Coronary artery (tissue), 2 donors: Measurements from ENCODE around the gene ZNF609.
"Not testable (repeated sequence)": the region's sequence is repeated elsewhere in the genome, so short reads cannot be mapped to it uniquely, and the experiment has no call there.

Experiments
- DNase-seq: peaks from one replicate; pipeline ENCODE4 v3.0.0-alpha.2; 2017; ENCODE audit warnings: low spot score
- H3K27ac ChIP-seq, 2 donors: fragments of 200-600 bp; sonication (generic); one replicate each; pipeline ENCODE4 v1.5.1; 2016 to 2019
- H3K4me3 ChIP-seq: fragments of 200-600 bp; sonication (generic); 2 replicates; pipeline ENCODE4 v1.5.1; 2016; ENCODE audit warnings: mild to moderate bottlenecking, moderate library complexity
- TF ChIP-seq, protein P1 (sequence below): fragments of 200-600 bp; sonication (generic); IDR thresholded peaks from one replicate; pipeline ENCODE4 v1.5.1; 2019; ENCODE audit warnings: antibody characterized with exemption

ZNF609 gene

DNA sequence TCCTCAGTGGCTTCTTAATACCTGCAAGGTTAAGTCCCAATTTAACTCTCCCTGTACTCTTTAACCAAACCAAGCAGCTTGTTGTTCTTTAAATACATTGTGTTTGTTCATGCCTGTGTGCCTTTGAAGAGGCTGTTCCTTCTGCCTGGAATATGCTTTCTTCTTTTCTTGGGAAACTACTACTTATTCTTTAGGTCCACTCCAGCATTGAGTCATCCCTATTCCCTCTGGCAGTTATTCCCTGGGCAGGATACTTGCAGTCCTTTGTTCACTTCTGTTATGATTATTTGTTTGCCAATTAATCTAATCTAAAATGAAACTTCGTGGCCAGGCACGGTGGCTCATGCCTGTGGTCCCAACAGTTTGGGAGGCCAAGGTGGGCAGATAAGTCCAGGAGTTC lies 139.3 kb downstream of the ZNF609 start:
- no peak for DNase-seq
- no peak overlapping the region for H3K27ac ChIP-seq
- TF ChIP-seq, protein P1, sequence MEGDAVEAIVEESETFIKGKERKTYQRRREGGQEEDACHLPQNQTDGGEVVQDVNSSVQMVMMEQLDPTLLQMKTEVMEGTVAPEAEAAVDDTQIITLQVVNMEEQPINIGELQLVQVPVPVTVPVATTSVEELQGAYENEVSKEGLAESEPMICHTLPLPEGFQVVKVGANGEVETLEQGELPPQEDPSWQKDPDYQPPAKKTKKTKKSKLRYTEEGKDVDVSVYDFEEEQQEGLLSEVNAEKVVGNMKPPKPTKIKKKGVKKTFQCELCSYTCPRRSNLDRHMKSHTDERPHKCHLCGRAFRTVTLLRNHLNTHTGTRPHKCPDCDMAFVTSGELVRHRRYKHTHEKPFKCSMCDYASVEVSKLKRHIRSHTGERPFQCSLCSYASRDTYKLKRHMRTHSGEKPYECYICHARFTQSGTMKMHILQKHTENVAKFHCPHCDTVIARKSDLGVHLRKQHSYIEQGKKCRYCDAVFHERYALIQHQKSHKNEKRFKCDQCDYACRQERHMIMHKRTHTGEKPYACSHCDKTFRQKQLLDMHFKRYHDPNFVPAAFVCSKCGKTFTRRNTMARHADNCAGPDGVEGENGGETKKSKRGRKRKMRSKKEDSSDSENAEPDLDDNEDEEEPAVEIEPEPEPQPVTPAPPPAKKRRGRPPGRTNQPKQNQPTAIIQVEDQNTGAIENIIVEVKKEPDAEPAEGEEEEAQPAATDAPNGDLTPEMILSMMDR, result no peak
- no peak overlapping the region for H3K4me3 ChIP-seq

DNA sequence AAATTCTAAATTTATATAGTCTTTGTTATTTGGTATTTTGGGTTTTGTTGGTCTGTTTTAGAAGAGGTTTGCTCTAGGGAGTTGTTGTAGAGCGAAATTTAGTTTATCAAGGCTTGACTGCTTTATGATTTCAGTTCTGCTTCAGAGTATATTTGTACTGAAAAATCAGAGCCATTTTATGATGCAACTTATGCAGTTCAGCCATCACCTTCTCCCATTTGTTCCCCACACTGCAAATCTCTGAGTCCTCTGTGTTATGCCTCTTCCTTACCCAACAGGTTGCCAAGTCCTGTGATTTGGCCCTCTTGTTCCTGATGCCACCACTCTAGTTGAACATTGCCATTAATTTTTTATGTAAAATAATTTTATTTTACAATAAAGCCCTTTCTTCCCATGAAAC lies 140.4 kb downstream of the ZNF609 start:
- no peak overlapping the region for H3K27ac ChIP-seq

DNA sequence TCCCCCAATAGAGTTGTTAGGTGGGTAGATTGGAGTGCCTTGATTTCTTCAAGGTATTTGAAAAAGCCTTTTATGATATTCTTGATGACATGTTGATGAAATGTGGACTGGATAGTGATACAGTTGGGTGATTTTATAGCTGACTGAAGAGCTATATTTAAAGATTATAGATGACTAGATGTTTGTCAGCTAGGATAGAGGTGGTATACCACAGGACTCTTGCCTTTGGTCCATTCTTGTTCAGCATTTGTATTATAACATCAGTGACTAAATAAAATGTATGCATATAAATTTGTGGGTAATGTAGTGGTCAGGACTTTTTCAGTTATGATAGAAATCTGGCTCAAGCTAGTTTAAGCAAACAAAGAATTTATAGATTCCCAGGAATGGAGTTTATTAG lies 143.9 kb downstream of the ZNF609 start:
- Histone ChIP-seq H3K27ac (no peak overlapping the region), H3K4me3 (no peak overlapping the region)
- DNase-seq, result no peak
- TF ChIP-seq, protein P1, result no peak

More for the DNA sequence above, 140.4 kb downstream of the ZNF609 start:
- no peak for DNase-seq
- TF ChIP-seq, protein P1, result no peak
- H3K4me3 ChIP-seq, result no peak overlapping the region

DNA sequence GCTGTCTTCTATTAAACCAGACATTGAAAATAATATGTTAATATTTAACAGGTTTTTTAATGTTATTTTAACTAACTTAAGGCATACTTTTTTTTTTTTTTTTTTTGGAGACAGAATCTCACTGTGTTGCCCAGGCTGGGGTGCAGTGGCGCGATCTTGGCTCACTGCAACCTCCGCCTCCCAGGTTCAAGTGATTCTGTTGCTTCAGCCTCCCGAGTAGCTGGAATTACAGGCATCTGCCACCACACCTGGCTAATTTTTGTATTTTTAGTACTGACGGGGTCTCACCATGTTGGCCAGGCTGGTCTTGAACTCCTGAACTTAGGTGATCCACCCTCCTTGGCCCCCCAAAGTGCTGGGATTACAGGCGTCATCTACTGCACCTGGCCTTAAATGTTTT lies 147.0 kb downstream of the ZNF609 start:
- H3K27ac ChIP-seq, DNase-seq, H3K4me3 ChIP-seq: not testable (repeated sequence)

DNA sequence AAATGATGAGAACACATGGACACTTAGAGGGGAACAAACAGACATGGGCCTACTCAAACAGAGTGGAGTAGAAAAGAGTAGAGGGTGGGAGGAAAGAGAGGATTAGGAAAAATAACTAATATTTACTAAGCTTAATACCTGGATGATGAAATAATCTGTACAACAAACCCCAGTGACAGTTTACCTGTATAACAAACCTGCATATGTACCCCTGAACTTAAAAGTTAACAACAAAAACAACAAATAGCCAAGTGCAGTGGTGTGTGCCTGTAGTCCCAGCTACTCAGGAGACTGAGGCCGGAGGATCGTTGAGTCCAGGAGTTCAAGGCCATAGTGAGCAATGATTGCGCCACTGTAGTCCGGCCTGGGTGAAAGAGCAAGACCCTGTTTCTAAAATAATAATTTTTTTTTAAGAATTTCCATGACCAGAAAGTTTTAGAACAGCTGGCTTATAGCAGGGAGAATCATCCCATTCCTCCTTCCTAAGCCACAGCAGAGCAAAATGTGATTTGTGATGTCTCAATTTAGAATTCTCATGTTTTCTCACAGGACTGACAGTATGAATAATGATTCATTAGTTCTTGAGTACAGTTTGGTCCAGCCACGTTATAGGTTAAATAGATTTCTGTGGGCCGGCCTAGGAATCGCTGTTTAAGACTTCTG lies 150.0 kb downstream of the ZNF609 start:
- no peak overlapping the region for H3K4me3 ChIP-seq
- no peak for DNase-seq
- TF ChIP-seq, protein P1, result no peak
- H3K27ac ChIP-seq, result no peak overlapping the region

DNA sequence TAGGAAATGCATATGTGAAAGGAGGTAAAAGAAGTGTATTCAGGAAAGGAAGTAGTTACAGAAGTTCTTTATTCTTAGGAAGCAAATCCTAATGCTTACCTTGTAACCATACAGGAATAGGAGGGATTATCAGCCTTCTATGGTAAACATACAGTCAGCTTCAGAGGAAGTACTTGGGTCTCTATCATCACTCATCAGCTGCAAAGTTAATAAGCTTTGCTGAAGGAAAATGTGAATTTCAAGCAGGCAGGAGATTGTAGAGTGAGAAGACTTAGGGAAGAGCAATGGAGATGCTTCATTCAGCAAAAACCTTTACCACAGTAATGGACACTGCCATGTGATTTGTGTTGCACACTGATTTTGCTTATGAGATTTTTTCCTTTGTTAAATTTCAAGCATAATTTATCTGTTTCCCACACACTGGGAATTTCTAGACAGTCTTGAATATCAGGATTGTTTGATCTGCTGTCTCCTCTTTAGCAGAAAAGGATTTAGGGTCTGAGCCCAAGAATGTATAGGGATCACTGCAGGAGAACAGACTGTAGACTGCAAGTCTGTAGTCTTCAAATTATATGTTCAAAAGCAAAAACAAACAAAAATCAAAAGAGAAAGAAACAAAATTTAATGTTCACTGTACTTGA lies 150.8 kb downstream of the ZNF609 start:
- TF ChIP-seq, protein P1, result no peak
- DNase-seq, result no peak
- Histone ChIP-seq H3K27ac (no peak overlapping the region), H3K4me3 (no peak overlapping the region)

DNA sequence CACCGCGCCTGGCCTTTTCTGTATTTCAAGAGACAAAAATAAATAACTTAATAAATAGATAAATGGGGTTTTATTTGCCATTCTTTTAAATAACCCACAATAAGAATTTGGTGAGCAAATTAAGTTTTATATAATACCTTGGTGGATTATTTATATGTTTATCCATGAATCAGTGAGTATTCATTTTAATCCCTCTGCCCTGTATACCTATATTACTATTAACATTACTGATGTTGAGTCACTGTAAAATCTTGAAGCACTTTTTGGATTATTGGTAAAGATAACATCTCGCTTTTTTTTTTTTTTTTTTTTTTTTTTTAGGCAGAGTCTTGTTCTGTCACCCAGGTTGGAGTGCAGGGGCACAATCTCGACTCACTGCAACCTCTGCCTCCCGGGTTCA lies 154.1 kb downstream of the ZNF609 start:
- TF ChIP-seq, protein P1, result no peak
- Histone ChIP-seq H3K4me3 (no peak overlapping the region), H3K27ac (no peak overlapping the region)
- DNase-seq, result no peak
